Keratinocyte (primary cell): ENCODE results near the gene GANC. TPM values are rescaled to one million over a fixed set of nuclear protein-coding genes. Genes with fewer than 3 reads are reported as not detected.

ENCODE experiments used
- DNase-seq: peaks from one replicate; pipeline ENCODE4 v3.0.0-alpha.2; 2011; ENCODE audit warnings: low read depth, missing footprints, low spot score
- FAIRE-seq: peaks from 2 replicates; lab custom pipeline; 2011; peaks lifted over from hg19 to GRCh38; lab: Jason Lieb, UNC
- H2AFZ ChIP-seq: 2 replicates; pipeline ENCODE4 v1.6.0; 2012; ENCODE audit warnings: low read length, control low read depth, inconsistent platforms; ENCODE audit not compliant: control insufficient read depth
- H3K27ac ChIP-seq: 2 replicates; pipeline ENCODE4 v1.5.1; 2011; ENCODE audit warnings: low read length; ENCODE audit not compliant: control insufficient read depth, insufficient read depth
- H3K27me3 ChIP-seq: 3 replicates; pipeline ENCODE4 v1.6.0; 2011; ENCODE audit warnings: low read length; ENCODE audit not compliant: control insufficient read depth, insufficient read depth; ENCODE audit errors: extremely low read depth
- H3K36me3 ChIP-seq, 2 experiments: 2 replicates in 1 of 2; 3 replicates in 1 of 2; pipeline ENCODE4 v1.5.1; 2011; ENCODE audit warnings: low read length in 2 of 2, mild to moderate bottlenecking in 1 of 2; ENCODE audit not compliant: control insufficient read depth in 2 of 2, insufficient read depth in 2 of 2; ENCODE audit errors: extremely low read depth in 1 of 2
- H3K4me1 ChIP-seq: 3 replicates; pipeline ENCODE4 v1.5.1; 2011; ENCODE audit warnings: low read length; ENCODE audit not compliant: control insufficient read depth, insufficient read depth; ENCODE audit errors: extremely low read depth
- H3K4me2 ChIP-seq: 3 replicates; pipeline ENCODE4 v1.6.0; 2011; ENCODE audit warnings: low read depth, low read length; ENCODE audit not compliant: control insufficient read depth, insufficient read depth; ENCODE audit errors: extremely low read depth
- H3K4me3 ChIP-seq, 3 experiments: fragments of 200-600 bp in 1 of 3; sonication (generic) in 1 of 3; 2 replicates in 2 of 3; 3 replicates in 1 of 3; pipeline ENCODE4 v1.5.1; 2011 to 2016; ENCODE audit warnings: low read length in 3 of 3, mild to moderate bottlenecking in 3 of 3, control low read depth in 2 of 3, inconsistent platforms in 1 of 3, low read depth in 1 of 3, mixed read lengths in 1 of 3, mixed run types in 1 of 3, moderate library complexity in 1 of 3; ENCODE audit not compliant: control insufficient read depth in 2 of 3, insufficient read depth in 2 of 3; ENCODE audit errors: extremely low read depth in 1 of 3
- H3K79me2 ChIP-seq: 2 replicates; pipeline ENCODE4 v1.6.0; 2012; ENCODE audit warnings: low read length; ENCODE audit not compliant: control insufficient read depth, insufficient read depth
- H3K9ac ChIP-seq: 3 replicates; pipeline ENCODE4 v1.6.0; 2011; ENCODE audit warnings: low read length; ENCODE audit not compliant: control insufficient read depth, insufficient read depth; ENCODE audit errors: extremely low read depth
- H3K9me1 ChIP-seq: 3 replicates; pipeline ENCODE4 v1.6.0; 2011; ENCODE audit warnings: low read length; ENCODE audit not compliant: control insufficient read depth, insufficient read depth; ENCODE audit errors: extremely low read depth
- H3K9me3 ChIP-seq: 2 replicates; pipeline ENCODE4 v1.5.1; 2012; ENCODE audit warnings: low read depth, low read length; ENCODE audit not compliant: control insufficient read depth
- H4K20me1 ChIP-seq: 3 replicates; pipeline ENCODE4 v1.6.0; 2011; ENCODE audit warnings: low read length; ENCODE audit not compliant: control insufficient read depth, insufficient read depth; ENCODE audit errors: extremely low read depth
- EZH2 ChIP-seq: IDR thresholded peaks from one replicate; pipeline ENCODE4 v1.6.1; 2012; ENCODE audit warnings: inconsistent platforms, mild to moderate bottlenecking, low read length, moderate library complexity
- dilution Hi-C: fragments of 300-500 bp; cut with MboI; formaldehyde crosslinking; loops from one replicate; pipeline ENCODE4 v1.7.0; 2020; ENCODE audit warnings: low sequenced_read_pairs; ENCODE audit not compliant: extremely low pct_ligation_motif_present
- polyA plus RNA-seq, 5 experiments: library from polyadenylated mRNA; depleted of rRNA in 3 of 5; stranded (reverse) in 3 of 5; stranded (forward) in 1 of 5; unstranded in 1 of 5; fragments of >200 nt; gene quantifications; 1 replicate in 1 of 5; 2 replicates in 3 of 5; 3 replicates in 1 of 5; pipeline versions ENCODE4 v1.2.1 to v1.2.3, GENCODE V29; 2011 to 2012; ENCODE audit warnings: missing spikeins in 2 of 5, low read depth in 1 of 5, low replicate concordance in 1 of 5
- TF ChIP-seq, protein P1 (sequence below), 3 experiments: IDR thresholded peaks in 1 of 3; conservative IDR thresholded peaks in 1 of 3; optimal IDR thresholded peaks in 1 of 3; 2 replicates in 2 of 3; 3 replicates in 1 of 3; pipeline versions ENCODE3 to v1.5.1; 2011; ENCODE audit warnings: low read length in 3 of 3, mild to moderate bottlenecking in 3 of 3, moderate library complexity in 2 of 3, control low read depth in 1 of 3, inconsistent platforms in 1 of 3; ENCODE audit not compliant: insufficient read depth in 2 of 3; ENCODE audit errors: extremely low read depth in 1 of 3

The GANC gene
- polyA plus RNA-seq, 1 donor (not counting 4 experiments of a cell fraction or from before 2014, with no cell fraction given), result 46.2 TPM

DNA sequence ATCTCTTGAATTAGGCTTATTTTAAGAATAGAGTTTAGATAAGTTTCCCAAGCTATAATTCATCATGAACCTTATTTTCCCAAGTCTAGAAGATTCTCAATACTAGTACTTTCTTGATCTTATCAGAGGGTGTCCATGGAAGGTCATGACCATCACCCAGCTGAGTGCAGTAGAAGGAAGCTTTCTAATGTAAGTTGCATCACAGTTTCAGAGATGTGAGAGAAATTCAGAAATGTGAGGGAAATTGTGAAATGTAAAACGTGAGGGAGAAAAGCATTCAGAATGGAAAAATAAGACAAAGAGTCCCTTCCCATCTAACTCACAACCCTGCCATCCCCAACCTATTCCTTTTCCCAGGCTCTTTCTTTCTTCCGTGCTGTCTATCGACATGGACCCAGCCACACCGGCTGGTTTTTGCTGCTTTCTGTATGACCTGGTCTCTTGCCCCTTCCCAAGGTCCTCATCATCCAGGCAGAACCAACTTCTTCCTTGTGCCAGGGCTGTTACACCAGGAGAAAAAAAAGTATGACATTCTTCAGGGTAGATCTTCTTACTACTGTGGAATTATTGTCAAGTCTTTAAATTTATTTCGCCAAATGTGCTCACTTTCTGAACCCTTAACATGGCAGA, 93.0 kb downstream of the GANC start:
- Histone ChIP-seq H2AFZ (no peak overlapping the region), H3K4me2 (no peak overlapping the region), H3K27ac (no peak overlapping the region), H3K9me1 (no peaks in the 10 kb centered on the region), H3K79me2 (no peaks in the 10 kb centered on the region), H3K27me3 (no peaks in the 10 kb centered on the region), H3K36me3 (no peaks in the 10 kb centered on the region), H4K20me1 (no peaks in the 10 kb centered on the region), H3K4me1 (peaks cover 3% of the 10 kb centered on the region), H3K9me3 (no peaks in the 10 kb centered on the region), H3K4me3 (no peak overlapping the region), H3K9ac (no peak overlapping the region)
- DNase-seq, result no peak
- no peak for TF ChIP-seq EZH2
- TF ChIP-seq, protein P1, sequence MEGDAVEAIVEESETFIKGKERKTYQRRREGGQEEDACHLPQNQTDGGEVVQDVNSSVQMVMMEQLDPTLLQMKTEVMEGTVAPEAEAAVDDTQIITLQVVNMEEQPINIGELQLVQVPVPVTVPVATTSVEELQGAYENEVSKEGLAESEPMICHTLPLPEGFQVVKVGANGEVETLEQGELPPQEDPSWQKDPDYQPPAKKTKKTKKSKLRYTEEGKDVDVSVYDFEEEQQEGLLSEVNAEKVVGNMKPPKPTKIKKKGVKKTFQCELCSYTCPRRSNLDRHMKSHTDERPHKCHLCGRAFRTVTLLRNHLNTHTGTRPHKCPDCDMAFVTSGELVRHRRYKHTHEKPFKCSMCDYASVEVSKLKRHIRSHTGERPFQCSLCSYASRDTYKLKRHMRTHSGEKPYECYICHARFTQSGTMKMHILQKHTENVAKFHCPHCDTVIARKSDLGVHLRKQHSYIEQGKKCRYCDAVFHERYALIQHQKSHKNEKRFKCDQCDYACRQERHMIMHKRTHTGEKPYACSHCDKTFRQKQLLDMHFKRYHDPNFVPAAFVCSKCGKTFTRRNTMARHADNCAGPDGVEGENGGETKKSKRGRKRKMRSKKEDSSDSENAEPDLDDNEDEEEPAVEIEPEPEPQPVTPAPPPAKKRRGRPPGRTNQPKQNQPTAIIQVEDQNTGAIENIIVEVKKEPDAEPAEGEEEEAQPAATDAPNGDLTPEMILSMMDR (optimal IDR thresholded peaks at IDR 0.05 in 1 of 3, IDR thresholded peaks at IDR 0.05 in 1 of 3, conservative IDR thresholded peaks at IDR 0.05 in 1 of 3; ENCODE audit: extremely low read depth in 1 of 3, insufficient read depth in 2 of 3, low read length in 3 of 3), result no peak
- dilution Hi-C loops, result no loop called here
- no peak for FAIRE-seq

DNA sequence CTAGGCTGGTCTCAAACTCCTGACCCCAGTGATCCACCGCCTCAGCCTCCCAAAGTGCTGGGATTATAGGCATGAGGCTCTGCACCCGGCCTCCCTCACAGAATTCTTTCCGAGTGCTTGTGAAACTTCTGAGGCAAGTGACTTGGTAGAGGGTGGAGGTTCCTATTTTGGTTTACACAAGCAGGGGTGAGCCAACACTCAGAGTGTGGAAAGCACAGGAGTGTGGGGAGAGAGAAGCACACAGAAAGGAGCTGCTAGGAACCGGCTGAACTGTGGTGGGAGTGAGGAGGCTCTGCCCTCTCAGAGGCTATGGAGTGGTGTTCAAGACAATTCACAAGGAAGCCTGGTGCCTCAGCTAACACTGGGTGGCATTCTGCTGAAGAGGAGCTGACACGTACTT, 94.0 kb downstream of the GANC start:
- Histone ChIP-seq H3K4me3 (no peak overlapping the region), H3K4me2 (no peak overlapping the region), H3K9me1 (no peaks in the 10 kb centered on the region), H3K4me1 (peaks cover 3% of the 10 kb centered on the region), H2AFZ (no peak overlapping the region), H4K20me1 (no peaks in the 10 kb centered on the region), H3K36me3 (no peaks in the 10 kb centered on the region), H3K27ac (no peak overlapping the region), H3K9ac (no peak overlapping the region), H3K79me2 (no peaks in the 10 kb centered on the region), H3K27me3 (no peaks in the 10 kb centered on the region), H3K9me3 (no peaks in the 10 kb centered on the region)
- dilution Hi-C loops, result no loop called here
- DNase-seq (no peak), FAIRE-seq (no peak)
- no peak for TF ChIP-seq EZH2
- TF ChIP-seq, protein P1 (optimal IDR thresholded peaks at IDR 0.05 in 1 of 3, IDR thresholded peaks at IDR 0.05 in 1 of 3, conservative IDR thresholded peaks at IDR 0.05 in 1 of 3; ENCODE audit: extremely low read depth in 1 of 3, insufficient read depth in 2 of 3, low read length in 3 of 3), result no peak
